Measurements from ENCODE around the gene ACTL10. TPM values are rescaled to one million over a fixed set of nuclear protein-coding genes. Genes with fewer than 3 reads are reported as not detected.

The ACTL10 gene
- total RNA-seq, 1 donor from 2014 or later = 1.1 TPM

- peaks cover 2% of the 10 kb centered on the region for H3K4me1 Mint-ChIP-seq (ENCODE audit: low read depth, unreplicated experiment)
Measured at GRCh38 chr20:33656783-33657703, 9.7 kb upstream of the ACTL10 start.

DNA sequence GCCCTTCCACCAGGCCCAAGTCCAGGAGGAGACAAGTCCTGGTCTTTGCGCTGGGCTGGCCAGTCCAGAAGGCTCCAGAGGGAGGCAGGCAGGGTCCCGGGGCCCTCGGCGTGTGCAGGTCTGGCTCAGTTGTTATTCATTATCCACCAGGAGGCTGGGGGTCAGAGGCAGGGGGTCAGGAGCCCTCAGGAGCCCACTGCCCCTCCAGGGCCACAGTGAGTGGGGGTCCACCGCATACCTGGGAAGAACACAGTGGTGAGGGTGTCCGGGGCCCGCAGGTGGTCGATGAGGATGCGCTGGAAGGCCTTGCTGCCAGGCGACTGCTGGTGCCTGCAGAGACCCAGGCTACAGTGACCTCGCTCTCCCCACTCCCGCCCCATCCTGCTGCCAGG is 9.0 kb upstream of the ACTL10 start:
- peaks cover 3% of the 10 kb centered on the region for H3K27me3 Mint-ChIP-seq (ENCODE audit: low read depth, unreplicated experiment)
- no peaks in the 10 kb centered on the region for H3K36me3 Mint-ChIP-seq (ENCODE audit: low read depth, unreplicated experiment)
- H4K20me1 ChIP-seq (ENCODE audit: insufficient read depth, low read length) = no peaks in the 10 kb centered on the region
- peaks cover 2% of the 10 kb centered on the region for H3K27me3 ChIP-seq (ENCODE audit: insufficient read depth, low read length)
- H3K9ac ChIP-seq (ENCODE audit: low read length) = no peak overlapping the region
- H3K4me2 ChIP-seq (ENCODE audit: low read length) = no peak overlapping the region
- H3K4me1 ChIP-seq (ENCODE audit: insufficient read depth, low read length) = no peaks in the 10 kb centered on the region
- H3K4me1 Mint-ChIP-seq (ENCODE audit: low read depth, unreplicated experiment) = peaks cover 3% of the 10 kb centered on the region
- no peak overlapping the region for H3K27ac Mint-ChIP-seq (ENCODE audit: unreplicated experiment)
- no peaks in the 10 kb centered on the region for H3K9me3 ChIP-seq (ENCODE audit: insufficient read depth, low read depth, low read length)
- H2AFZ ChIP-seq (ENCODE audit: low read depth, low read length) = no peak overlapping the region
- H3K4me3 ChIP-seq (ENCODE audit: insufficient read depth, low read depth, low read length) = no peak overlapping the region
- no peaks in the 10 kb centered on the region for H3K79me2 ChIP-seq (ENCODE audit: insufficient read depth, low read length)
- H3K27ac ChIP-seq (ENCODE audit: low read depth, low read length) = no peak overlapping the region
- TF ChIP-seq EZH2 (IDR thresholded peaks at IDR 0.05; ENCODE audit: insufficient read depth, low read length) = no peak
- FAIRE-seq (no peak), DNase-seq (ENCODE audit: low read depth) (no peak)
- H3K4me3 Mint-ChIP-seq (ENCODE audit: unreplicated experiment) = no peak overlapping the region
- no peaks in the 10 kb centered on the region for H3K36me3 ChIP-seq (ENCODE audit: insufficient read depth, low read length)
- H3K9me3 Mint-ChIP-seq (ENCODE audit: unreplicated experiment) = no peaks in the 10 kb centered on the region

More at GRCh38 chr20:33656783-33657703, 9.7 kb upstream of the ACTL10 start:
- H3K27me3 ChIP-seq (ENCODE audit: insufficient read depth, low read length) = peaks cover 2% of the 10 kb centered on the region
- H3K4me3 Mint-ChIP-seq (ENCODE audit: unreplicated experiment) = no peak overlapping the region
- FAIRE-seq (no peak), DNase-seq (ENCODE audit: low read depth) (no peak)
- no peak overlapping the region for H3K4me2 ChIP-seq (ENCODE audit: low read length)
- no peaks in the 10 kb centered on the region for H3K4me1 ChIP-seq (ENCODE audit: insufficient read depth, low read length)
- H2AFZ ChIP-seq (ENCODE audit: low read depth, low read length) = no peak overlapping the region
- no peaks in the 10 kb centered on the region for H3K9me3 Mint-ChIP-seq (ENCODE audit: unreplicated experiment)
- H3K27me3 Mint-ChIP-seq (ENCODE audit: low read depth, unreplicated experiment) = peaks cover 3% of the 10 kb centered on the region
- H3K36me3 ChIP-seq (ENCODE audit: insufficient read depth, low read length) = no peaks in the 10 kb centered on the region
- H3K4me3 ChIP-seq (ENCODE audit: insufficient read depth, low read depth, low read length) = no peak overlapping the region
- no peaks in the 10 kb centered on the region for H3K36me3 Mint-ChIP-seq (ENCODE audit: low read depth, unreplicated experiment)
- no peak overlapping the region for H3K27ac Mint-ChIP-seq (ENCODE audit: unreplicated experiment)
- no peak overlapping the region for H3K9ac ChIP-seq (ENCODE audit: low read length)
- no peaks in the 10 kb centered on the region for H3K9me3 ChIP-seq (ENCODE audit: insufficient read depth, low read depth, low read length)
- no peak overlapping the region for H3K27ac ChIP-seq (ENCODE audit: low read depth, low read length)
- no peak for TF ChIP-seq EZH2 (IDR thresholded peaks at IDR 0.05; ENCODE audit: insufficient read depth, low read length)
- H4K20me1 ChIP-seq (ENCODE audit: insufficient read depth, low read length) = no peaks in the 10 kb centered on the region
- no peaks in the 10 kb centered on the region for H3K79me2 ChIP-seq (ENCODE audit: insufficient read depth, low read length)

DNA sequence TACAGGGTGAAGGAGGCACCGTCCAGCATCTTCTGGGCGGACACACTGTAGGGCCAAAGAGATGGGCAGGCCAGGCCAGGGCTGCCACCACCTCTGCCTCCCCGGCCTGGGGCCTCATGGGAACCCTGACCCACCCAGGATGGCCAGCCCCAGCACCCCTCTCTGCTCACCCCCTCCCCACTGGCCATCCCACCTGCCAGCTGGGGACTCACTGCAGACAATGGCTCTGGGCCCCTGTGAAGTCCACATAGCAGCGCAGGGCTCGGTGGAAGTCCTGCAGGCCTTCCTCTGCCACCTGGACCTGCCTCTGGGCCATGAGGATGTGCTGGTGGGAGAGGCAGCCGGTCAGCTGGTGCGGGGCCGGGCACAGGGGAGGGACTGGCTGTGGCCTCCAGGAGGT is 8.2 kb upstream of the ACTL10 start:
- Histone ChIP-seq H3K4me1 (ENCODE audit: insufficient read depth, low read length) (no peaks in the 10 kb centered on the region), H2AFZ (ENCODE audit: low read depth, low read length) (no peak overlapping the region), H3K27ac (ENCODE audit: low read depth, low read length) (no peak overlapping the region), H3K36me3 (ENCODE audit: insufficient read depth, low read length) (no peaks in the 10 kb centered on the region), H3K79me2 (ENCODE audit: insufficient read depth, low read length) (no peaks in the 10 kb centered on the region), H3K4me2 (ENCODE audit: low read length) (no peak overlapping the region), H3K27me3 (ENCODE audit: insufficient read depth, low read length) (no peaks in the 10 kb centered on the region), H3K9ac (ENCODE audit: low read length) (no peak overlapping the region), H3K4me3 (ENCODE audit: insufficient read depth, low read depth, low read length) (no peak overlapping the region), H4K20me1 (ENCODE audit: insufficient read depth, low read length) (no peaks in the 10 kb centered on the region), H3K9me3 (ENCODE audit: insufficient read depth, low read depth, low read length) (no peaks in the 10 kb centered on the region)
- no peaks in the 10 kb centered on the region for H3K36me3 Mint-ChIP-seq (ENCODE audit: low read depth, unreplicated experiment)
- H3K4me3 Mint-ChIP-seq (ENCODE audit: unreplicated experiment) = no peak overlapping the region
- FAIRE-seq (no peak), DNase-seq (ENCODE audit: low read depth) (no peak)
- peaks cover 6% of the 10 kb centered on the region for H3K4me1 Mint-ChIP-seq (ENCODE audit: low read depth, unreplicated experiment)
- H3K27ac Mint-ChIP-seq (ENCODE audit: unreplicated experiment) = no peak overlapping the region
- H3K9me3 Mint-ChIP-seq (ENCODE audit: unreplicated experiment) = no peaks in the 10 kb centered on the region
- TF ChIP-seq, protein P1, sequence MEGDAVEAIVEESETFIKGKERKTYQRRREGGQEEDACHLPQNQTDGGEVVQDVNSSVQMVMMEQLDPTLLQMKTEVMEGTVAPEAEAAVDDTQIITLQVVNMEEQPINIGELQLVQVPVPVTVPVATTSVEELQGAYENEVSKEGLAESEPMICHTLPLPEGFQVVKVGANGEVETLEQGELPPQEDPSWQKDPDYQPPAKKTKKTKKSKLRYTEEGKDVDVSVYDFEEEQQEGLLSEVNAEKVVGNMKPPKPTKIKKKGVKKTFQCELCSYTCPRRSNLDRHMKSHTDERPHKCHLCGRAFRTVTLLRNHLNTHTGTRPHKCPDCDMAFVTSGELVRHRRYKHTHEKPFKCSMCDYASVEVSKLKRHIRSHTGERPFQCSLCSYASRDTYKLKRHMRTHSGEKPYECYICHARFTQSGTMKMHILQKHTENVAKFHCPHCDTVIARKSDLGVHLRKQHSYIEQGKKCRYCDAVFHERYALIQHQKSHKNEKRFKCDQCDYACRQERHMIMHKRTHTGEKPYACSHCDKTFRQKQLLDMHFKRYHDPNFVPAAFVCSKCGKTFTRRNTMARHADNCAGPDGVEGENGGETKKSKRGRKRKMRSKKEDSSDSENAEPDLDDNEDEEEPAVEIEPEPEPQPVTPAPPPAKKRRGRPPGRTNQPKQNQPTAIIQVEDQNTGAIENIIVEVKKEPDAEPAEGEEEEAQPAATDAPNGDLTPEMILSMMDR (IDR thresholded peaks at IDR 0.05; ENCODE audit: insufficient read depth, low read depth, low read length) = no peak
- TF ChIP-seq EZH2 (IDR thresholded peaks at IDR 0.05; ENCODE audit: insufficient read depth, low read length) = no peak
- H3K27me3 Mint-ChIP-seq (ENCODE audit: low read depth, unreplicated experiment) = peaks cover 3% of the 10 kb centered on the region

Measured in astrocyte (in vitro differentiated cells and primary cell).